GM12878 (cell line): Measurements from ENCODE around the gene DMXL1. TPM values are rescaled to one million over a fixed set of nuclear protein-coding genes. Genes with fewer than 3 reads are reported as not detected.

Source experiments
- ATAC-seq: fragments of 200-7000 bp; cut with Tn5 transposase; 3 replicates; pipeline ENCODE4 v1.9.1; 2020; ENCODE audit warnings: mild to moderate bottlenecking, moderate library complexity
- BruUV-seq: library from RNA; stranded (reverse); fragments of 400-500 nt; replicated peaks from 2 replicates; lab custom pipeline; 2021; lab: Mats Ljungman, UMichigan
- CTCF ChIA-PET: fragments of 300-600 bp; sonication (Branson Sonifier 250); formaldehyde crosslinking; extraction: SDS; loops from one replicate; lab custom pipeline; 2021; ENCODE audit warnings: inconsistent platforms; lab: Yijun Ruan, JAX
- POLR2A ChIA-PET: fragments of 350-600 bp; formaldehyde crosslinking; extraction: SDS; loops from one replicate; lab custom pipeline; 2021; ENCODE audit warnings: inconsistent platforms; lab: Charles Lee
- RAD21 ChIA-PET: fragments of 300-600 bp; sonication (Branson Sonifier 250); formaldehyde crosslinking; loops from one replicate; lab custom pipeline; 2023; ENCODE audit warnings: antibody characterized with exemption; ENCODE audit not compliant: unreplicated experiment; lab: Charles Lee
- SMC1A ChIA-PET: fragments of 300-600 bp; sonication (Branson Sonifier 250); formaldehyde crosslinking; loops from one replicate; lab custom pipeline; 2023; ENCODE audit not compliant: unreplicated experiment, uncharacterized antibody; lab: Charles Lee
- DNase-seq: peaks from one replicate; pipeline ENCODE4 v3.0.0-alpha.2; 2011; ENCODE audit warnings: low read depth, low spot score
- FAIRE-seq: peaks from 3 replicates; lab custom pipeline; 2011; peaks lifted over from hg19 to GRCh38; lab: Jason Lieb, UNC
- H2AFZ ChIP-seq: 2 replicates; pipeline ENCODE4 v1.6.0; 2011; ENCODE audit warnings: low read depth, low read length, control low read depth; ENCODE audit not compliant: control insufficient read depth
- H3K27ac ChIP-seq: 2 replicates; pipeline ENCODE4 v1.5.1; 2011; ENCODE audit warnings: control low read depth; ENCODE audit not compliant: control insufficient read depth, insufficient read depth
- H3K27me3 ChIP-seq, 2 experiments: replicated peaks in 1 of 2; 2 replicates each; pipeline versions ENCODE4 v1.6.0 to v1.6.1; 2011; ENCODE audit warnings: low read length in 1 of 2; ENCODE audit not compliant: control insufficient read depth in 2 of 2, insufficient read depth in 2 of 2
- H3K36me3 ChIP-seq, 2 experiments: 2 replicates each; pipeline ENCODE4 v1.5.1; 2011; ENCODE audit warnings: low read length in 1 of 2; ENCODE audit not compliant: control insufficient read depth in 2 of 2, insufficient read depth in 2 of 2
- H3K4me1 ChIP-seq: 2 replicates; pipeline ENCODE4 v1.6.1; 2011; ENCODE audit warnings: mild to moderate bottlenecking, low read length, moderate library complexity, mixed read lengths; ENCODE audit not compliant: control insufficient read depth, insufficient read depth
- H3K4me2 ChIP-seq: 2 replicates; pipeline ENCODE4 v1.6.0; 2011; ENCODE audit warnings: control low read depth; ENCODE audit not compliant: control insufficient read depth, insufficient read depth
- H3K4me3 ChIP-seq: fragments of 200-600 bp; sonication (generic); 2 replicates; pipeline ENCODE4 v1.5.1; 2016
- H3K79me2 ChIP-seq: 2 replicates; pipeline ENCODE4 v1.6.0; 2011; ENCODE audit warnings: low read length; ENCODE audit not compliant: control insufficient read depth, insufficient read depth
- H3K9ac ChIP-seq: 2 replicates; pipeline ENCODE4 v1.8.0; 2011; ENCODE audit warnings: low read length, control low read depth, mixed read lengths; ENCODE audit not compliant: control insufficient read depth, insufficient read depth
- H3K9me3 ChIP-seq: replicated peaks from 3 replicates; pipeline ENCODE4 v1.5.1; 2011; ENCODE audit warnings: mild to moderate bottlenecking, low read length; ENCODE audit not compliant: control insufficient read depth, insufficient read depth
- H4K20me1 ChIP-seq: 2 replicates; pipeline ENCODE4 v1.6.0; 2011; ENCODE audit not compliant: control insufficient read depth, insufficient read depth
- NR2C1 ChIP-seq: fragments of 450-650 bp; IDR thresholded peaks from 2 replicates; pipeline ENCODE4 v1.6.1; 2017; ENCODE audit warnings: antibody characterized with exemption, mild to moderate bottlenecking, moderate library complexity
- PKNOX1 ChIP-seq: fragments of 450-650 bp; IDR thresholded peaks from 2 replicates; pipeline ENCODE4 v1.6.1; 2016; ENCODE audit warnings: mild to moderate bottlenecking
- SMAD5 ChIP-seq: IDR thresholded peaks from 2 replicates; pipeline ENCODE4 v1.6.1; 2016; ENCODE audit warnings: antibody characterized with exemption, low read depth
- ZNF24 ChIP-seq: fragments of 450-650 bp; IDR thresholded peaks from 2 replicates; pipeline ENCODE4 v1.6.1; 2017; ENCODE audit warnings: antibody characterized with exemption, mild to moderate bottlenecking
- WGBS: methylation state at CpG from one replicate; pipeline ENCODE4 v1.1.6; 2016; ENCODE audit warnings: low lambda C conversion rate; ENCODE audit not compliant: insufficient replicate concordance, insufficient coverage; ENCODE audit errors: missing lambda C conversion rate; 5-methylcytosine and 5-hydroxymethylcytosine counted together
- in situ Hi-C: fragments of 300-500 bp; cut with MboI; formaldehyde crosslinking; loops from 9 replicates; pipeline ENCODE4 v1.14.3; 2018; ENCODE audit warnings: mixed read lengths
- intact Hi-C: fragments of 100-400 bp; cut with micrococcal nuclease; formaldehyde crosslinking; loops from one replicate; pipeline ENCODE4 v1.14.2; 2022; ENCODE audit not compliant: unreplicated experiment
- polyA plus RNA-seq, 11 experiments: library from polyadenylated mRNA; depleted of rRNA in 4 of 11; unstranded in 6 of 11; stranded (reverse) in 5 of 11; fragments of >200 nt; fragmentation: Nextera tagmentation in 4 of 11; fragmentation: Illumina TruSeq in 1 of 11; extraction: Ambion mirVana in 4 of 11; extraction: Trizol in 1 of 11; gene quantifications; 1 replicate in 1 of 11; 2 replicates in 10 of 11; pipeline versions ENCODE4 v1.2.1 to v1.2.3, GENCODE V29; 2011 to 2016; ENCODE audit warnings: inconsistent platforms in 2 of 11, missing spikeins in 2 of 11, low read depth in 1 of 11
- total RNA-seq, 4 experiments: library from RNA; depleted of rRNA in 3 of 4; stranded (reverse); fragments of >200 nt in 3 of 4; fragmentation: Illumina TruSeq in 1 of 4; extraction: Trizol in 1 of 4; gene quantifications; 2 replicates each; pipeline versions ENCODE4 v1.2.1 to v1.2.3, GENCODE V29; 2013 to 2021

DMXL1 gene
- total and polyA plus RNA-seq, 10 of the 15 experiments (the other 5 are each of a cell fraction or from before 2014, with no cell fraction given) = 9.1 to 67.7 (median 34.1) TPM

- FAIRE-seq = no peak
These were observed 87.3 kb downstream of the DMXL1 start for GRCh38 chr5:119158144-119158543.

GRCh38 chr5:119161430-119161829 is 90.5 kb downstream of the DMXL1 start:
- Histone ChIP-seq H3K79me2 (no peaks in the 10 kb centered on the region; the same call in 1 of the 2 replicates), H3K4me3 (no peak overlapping the region), H3K27me3 (no peaks in the 10 kb centered on the region), H2AFZ (no peak overlapping the region)
- DNase-seq = no peak
- in situ Hi-C loops = no loop called here
- 100% methylated on average over 4 of the region's 4 CpGs for WGBS
- TF ChIP-seq ZNF24 = no peak
- TF ChIP-seq, all 136 proteins: peak for 0
- SMC1A ChIA-PET = interaction anchor here (0.5 to 0.9 kb wide), 3 partner anchors 12 to 174 kb away, joined by 3 read pairs; partner anchors contain the start of gene DTWD2
- Histone ChIP-seq H3K9ac (no peak overlapping the region), H3K9me3 (no peaks in the 10 kb centered on the region; the same call in none of the 3 replicates), H3K36me3 (peaks cover 0 to 13% of the 10 kb centered on the region in 2 experiments; a peak in 3 of 4 replicates), H3K27ac (no peak overlapping the region), H3K4me2 (no peak overlapping the region), H3K4me1 (no peaks in the 10 kb centered on the region), H4K20me1 (no peaks in the 10 kb centered on the region; the same call in 1 of the 2 replicates)
- BruUV-seq = no TSS peak
- ATAC-seq = no peak
- intact Hi-C loops = no loop called here
- no peak for FAIRE-seq
- POLR2A ChIA-PET = no interaction called here
- RAD21 ChIA-PET = no interaction called here
- CTCF ChIA-PET = no interaction called here

More at GRCh38 chr5:119158144-119158543, 87.3 kb downstream of the DMXL1 start:
- no peak for DNase-seq
- Histone ChIP-seq H3K36me3 (peaks cover 0 to 8% of the 10 kb centered on the region in 2 experiments; a peak in 3 of 4 replicates), H4K20me1 (no peaks in the 10 kb centered on the region; the same call in 1 of the 2 replicates), H3K9ac (no peak overlapping the region), H3K9me3 (no peaks in the 10 kb centered on the region; the same call in none of the 3 replicates), H3K4me1 (no peaks in the 10 kb centered on the region), H3K79me2 (no peaks in the 10 kb centered on the region; the same call in 1 of the 2 replicates), H3K4me2 (no peak overlapping the region), H3K27ac (no peak overlapping the region), H3K4me3 (no peak overlapping the region), H2AFZ (no peak overlapping the region), H3K27me3 (no peaks in the 10 kb centered on the region)
- in situ Hi-C loops (no loop called here), intact Hi-C loops (no loop called here)
- ChIA-PET RAD21 (interaction anchor here (0.7 kb wide), 1 partner anchor 440 kb away, joined by 3 read pairs; no protein-coding TSS in a partner anchor), CTCF (interaction anchor here (0.6 to 1.8 kb wide), 2 partner anchors 41 to 141 kb away, joined by 4 read pairs; no protein-coding TSS in a partner anchor), POLR2A (no interaction called here), SMC1A (interaction anchor here (0.6 kb wide), 1 partner anchor 379 kb away, joined by 3 read pairs; no protein-coding TSS in a partner anchor)
- TF ChIP-seq SMAD5 = no peak
- TF ChIP-seq PKNOX1 = no peak
- no peak for TF ChIP-seq NR2C1
- ATAC-seq = no peak
- no TSS peak for BruUV-seq
- WGBS = 97% methylated on average over 2 of the region's 2 CpGs
